ENCODE data around the gene PCCB. TPM values are rescaled to one million over a fixed set of nuclear protein-coding genes. Genes with fewer than 3 reads are reported as not detected.

The PCCB gene
- polyA plus RNA-seq, 1 donor from 2014 or later, result 18.3 TPM

DNA sequence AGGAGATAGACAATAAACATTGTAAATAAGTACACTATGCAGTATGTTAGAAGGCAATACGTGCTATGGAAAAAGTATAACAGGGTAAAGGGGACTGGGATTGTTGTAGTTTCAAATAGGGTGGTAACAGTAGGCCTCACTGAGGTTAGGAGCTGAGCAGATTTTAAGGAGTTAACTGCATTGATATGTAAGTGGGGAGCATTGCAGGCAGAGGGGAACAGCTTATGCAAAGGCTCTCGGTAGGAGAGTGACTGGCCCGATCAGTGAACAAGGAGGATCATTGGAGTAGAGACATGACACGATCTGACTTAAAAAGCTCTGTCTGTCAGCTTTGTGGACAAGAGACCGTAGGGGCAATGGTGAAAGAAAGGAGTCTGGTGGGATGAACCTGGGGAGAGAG lies 46.8 kb downstream of the PCCB start:
- no peak overlapping the region for H3K9ac ChIP-seq (ENCODE audit: low read length)
- H3K79me2 ChIP-seq (replicated peaks; ENCODE audit: insufficient read depth, low read length), result no peaks in the 10 kb centered on the region
- no peak overlapping the region for H3K27ac ChIP-seq (ENCODE audit: low read length)
- no peaks in the 10 kb centered on the region for H3K27me3 ChIP-seq (ENCODE audit: insufficient read depth, low read depth, low read length)
- H3F3A ChIP-seq (ENCODE audit: insufficient read depth, low read length, poor library complexity, severe bottlenecking), result no peaks in the 10 kb centered on the region
- H3K36me3 ChIP-seq (ENCODE audit: insufficient read depth, low read length), result peaks cover 14% of the 10 kb centered on the region
- H2AFZ ChIP-seq (ENCODE audit: low read depth, low read length), result no peak overlapping the region
- no peak overlapping the region for H3K4me3 ChIP-seq (ENCODE audit: low read length)
- TF ChIP-seq MXI1 (conservative IDR thresholded peaks at IDR 0.05; ENCODE audit: poor library complexity, severe bottlenecking) (no peak), RAD21 (conservative IDR thresholded peaks at IDR 0.05) (no peak), POLR2AphosphoS5 (IDR thresholded peaks at IDR 0.05) (no peak), TAF1 (IDR thresholded peaks at IDR 0.05; ENCODE audit: low read depth) (no peak), EZH2 (IDR thresholded peaks at IDR 0.05; ENCODE audit: borderline replicate concordance, insufficient read depth, low read length, poor library complexity, severe bottlenecking) (no peak), SMC3 (conservative IDR thresholded peaks at IDR 0.05; ENCODE audit: poor library complexity) (no peak), EP300 (conservative IDR thresholded peaks at IDR 0.05; ENCODE audit: poor library complexity, severe bottlenecking) (no peak)
- TF ChIP-seq, protein P1, sequence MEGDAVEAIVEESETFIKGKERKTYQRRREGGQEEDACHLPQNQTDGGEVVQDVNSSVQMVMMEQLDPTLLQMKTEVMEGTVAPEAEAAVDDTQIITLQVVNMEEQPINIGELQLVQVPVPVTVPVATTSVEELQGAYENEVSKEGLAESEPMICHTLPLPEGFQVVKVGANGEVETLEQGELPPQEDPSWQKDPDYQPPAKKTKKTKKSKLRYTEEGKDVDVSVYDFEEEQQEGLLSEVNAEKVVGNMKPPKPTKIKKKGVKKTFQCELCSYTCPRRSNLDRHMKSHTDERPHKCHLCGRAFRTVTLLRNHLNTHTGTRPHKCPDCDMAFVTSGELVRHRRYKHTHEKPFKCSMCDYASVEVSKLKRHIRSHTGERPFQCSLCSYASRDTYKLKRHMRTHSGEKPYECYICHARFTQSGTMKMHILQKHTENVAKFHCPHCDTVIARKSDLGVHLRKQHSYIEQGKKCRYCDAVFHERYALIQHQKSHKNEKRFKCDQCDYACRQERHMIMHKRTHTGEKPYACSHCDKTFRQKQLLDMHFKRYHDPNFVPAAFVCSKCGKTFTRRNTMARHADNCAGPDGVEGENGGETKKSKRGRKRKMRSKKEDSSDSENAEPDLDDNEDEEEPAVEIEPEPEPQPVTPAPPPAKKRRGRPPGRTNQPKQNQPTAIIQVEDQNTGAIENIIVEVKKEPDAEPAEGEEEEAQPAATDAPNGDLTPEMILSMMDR (IDR thresholded peaks at IDR 0.05; ENCODE audit: poor library complexity, severe bottlenecking), result no peak
- TF ChIP-seq, protein P2, sequence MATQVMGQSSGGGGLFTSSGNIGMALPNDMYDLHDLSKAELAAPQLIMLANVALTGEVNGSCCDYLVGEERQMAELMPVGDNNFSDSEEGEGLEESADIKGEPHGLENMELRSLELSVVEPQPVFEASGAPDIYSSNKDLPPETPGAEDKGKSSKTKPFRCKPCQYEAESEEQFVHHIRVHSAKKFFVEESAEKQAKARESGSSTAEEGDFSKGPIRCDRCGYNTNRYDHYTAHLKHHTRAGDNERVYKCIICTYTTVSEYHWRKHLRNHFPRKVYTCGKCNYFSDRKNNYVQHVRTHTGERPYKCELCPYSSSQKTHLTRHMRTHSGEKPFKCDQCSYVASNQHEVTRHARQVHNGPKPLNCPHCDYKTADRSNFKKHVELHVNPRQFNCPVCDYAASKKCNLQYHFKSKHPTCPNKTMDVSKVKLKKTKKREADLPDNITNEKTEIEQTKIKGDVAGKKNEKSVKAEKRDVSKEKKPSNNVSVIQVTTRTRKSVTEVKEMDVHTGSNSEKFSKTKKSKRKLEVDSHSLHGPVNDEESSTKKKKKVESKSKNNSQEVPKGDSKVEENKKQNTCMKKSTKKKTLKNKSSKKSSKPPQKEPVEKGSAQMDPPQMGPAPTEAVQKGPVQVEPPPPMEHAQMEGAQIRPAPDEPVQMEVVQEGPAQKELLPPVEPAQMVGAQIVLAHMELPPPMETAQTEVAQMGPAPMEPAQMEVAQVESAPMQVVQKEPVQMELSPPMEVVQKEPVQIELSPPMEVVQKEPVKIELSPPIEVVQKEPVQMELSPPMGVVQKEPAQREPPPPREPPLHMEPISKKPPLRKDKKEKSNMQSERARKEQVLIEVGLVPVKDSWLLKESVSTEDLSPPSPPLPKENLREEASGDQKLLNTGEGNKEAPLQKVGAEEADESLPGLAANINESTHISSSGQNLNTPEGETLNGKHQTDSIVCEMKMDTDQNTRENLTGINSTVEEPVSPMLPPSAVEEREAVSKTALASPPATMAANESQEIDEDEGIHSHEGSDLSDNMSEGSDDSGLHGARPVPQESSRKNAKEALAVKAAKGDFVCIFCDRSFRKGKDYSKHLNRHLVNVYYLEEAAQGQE (IDR thresholded peaks at IDR 0.05; ENCODE audit: borderline replicate concordance), result no peak
- H3K4me2 ChIP-seq (ENCODE audit: low read length), result no peak overlapping the region
- no peaks in the 10 kb centered on the region for H3K9me3 ChIP-seq (ENCODE audit: low read length)
- H3K9me2 ChIP-seq (ENCODE audit: insufficient read depth, low read length), result no peaks in the 10 kb centered on the region
- no peaks in the 10 kb centered on the region for H4K20me1 ChIP-seq (ENCODE audit: insufficient read depth)

DNA sequence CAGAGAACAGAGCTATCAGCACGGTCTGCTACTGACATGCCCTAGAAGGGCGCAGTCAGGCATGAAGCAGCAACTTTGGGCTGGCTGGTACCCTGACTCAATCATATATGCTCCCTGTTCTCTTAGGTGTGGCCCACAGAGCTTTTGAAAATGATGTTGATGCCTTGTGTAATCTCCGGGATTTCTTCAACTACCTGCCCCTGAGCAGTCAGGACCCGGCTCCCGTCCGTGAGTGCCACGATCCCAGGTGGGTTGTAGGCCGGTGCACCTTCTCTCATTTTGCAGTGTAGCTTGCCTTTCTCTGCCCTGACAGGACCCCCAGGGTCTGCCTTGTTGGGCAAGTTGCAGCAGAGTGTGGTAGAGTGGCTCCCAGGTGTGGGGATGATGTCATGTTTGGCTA lies 47.7 kb downstream of the PCCB start:
- H3K9me3 ChIP-seq (ENCODE audit: low read length), result no peaks in the 10 kb centered on the region
- H2AFZ ChIP-seq (ENCODE audit: low read depth, low read length), result no peak overlapping the region
- no peaks in the 10 kb centered on the region for H3F3A ChIP-seq (ENCODE audit: insufficient read depth, low read length, poor library complexity, severe bottlenecking)
- no peaks in the 10 kb centered on the region for H4K20me1 ChIP-seq (ENCODE audit: insufficient read depth)
- no peaks in the 10 kb centered on the region for H3K27me3 ChIP-seq (ENCODE audit: insufficient read depth, low read depth, low read length)
- H3K9ac ChIP-seq (ENCODE audit: low read length), result no peak overlapping the region
- H3K27ac ChIP-seq (ENCODE audit: low read length), result no peak overlapping the region
- no peaks in the 10 kb centered on the region for H3K79me2 ChIP-seq (replicated peaks; ENCODE audit: insufficient read depth, low read length)
- TF ChIP-seq, protein P2 (IDR thresholded peaks at IDR 0.05; ENCODE audit: borderline replicate concordance), result no peak
- no peak for TF ChIP-seq TAF1 (IDR thresholded peaks at IDR 0.05; ENCODE audit: low read depth)
- TF ChIP-seq EP300 (conservative IDR thresholded peaks at IDR 0.05; ENCODE audit: poor library complexity, severe bottlenecking), result no peak
- TF ChIP-seq, protein P1 (IDR thresholded peaks at IDR 0.05; ENCODE audit: poor library complexity, severe bottlenecking), result no peak
- TF ChIP-seq SMC3 (conservative IDR thresholded peaks at IDR 0.05; ENCODE audit: poor library complexity), result no peak
- TF ChIP-seq POLR2AphosphoS5 (IDR thresholded peaks at IDR 0.05), result no peak
- no peak for TF ChIP-seq EZH2 (IDR thresholded peaks at IDR 0.05; ENCODE audit: borderline replicate concordance, insufficient read depth, low read length, poor library complexity, severe bottlenecking)
- TF ChIP-seq RAD21 (conservative IDR thresholded peaks at IDR 0.05), result no peak
- TF ChIP-seq MXI1 (conservative IDR thresholded peaks at IDR 0.05; ENCODE audit: poor library complexity, severe bottlenecking), result no peak
- H3K4me3 ChIP-seq (ENCODE audit: low read length), result no peak overlapping the region
- no peaks in the 10 kb centered on the region for H3K9me2 ChIP-seq (ENCODE audit: insufficient read depth, low read length)
- peaks cover 14% of the 10 kb centered on the region for H3K36me3 ChIP-seq (ENCODE audit: insufficient read depth, low read length)
- H3K4me2 ChIP-seq (ENCODE audit: low read length), result no peak overlapping the region
